Glutamatergic neuron (in vitro differentiated cells): ENCODE data around the gene IRX4. TPM values are rescaled to one million over a fixed set of nuclear protein-coding genes. Genes with fewer than 3 reads are reported as not detected.
A peak's percentile ranks its signal among the peaks of the same experiment; 100 is the strongest.
"Not testable (repeated sequence)": the region's sequence is repeated elsewhere in the genome, so short reads cannot be mapped to it uniquely, and the experiment has no call there.

Experiments
- DNase-seq: peaks from one replicate; pipeline ENCODE4 v3.0.0; 2022
- H3K27ac Mint-ChIP-seq: one replicate; pipeline ENCODE4 v1.8.0; 2020; ENCODE audit warnings: mild to moderate bottlenecking, mixed read lengths, inconsistent platforms; ENCODE audit not compliant: unreplicated experiment
- H3K27me3 Mint-ChIP-seq: one replicate; pipeline ENCODE4 v1.8.0; 2020; ENCODE audit warnings: mild to moderate bottlenecking, moderate library complexity, mixed read lengths, inconsistent platforms; ENCODE audit not compliant: unreplicated experiment
- H3K36me3 Mint-ChIP-seq: one replicate; pipeline ENCODE4 v1.8.0; 2020; ENCODE audit warnings: mild to moderate bottlenecking, mixed read lengths, inconsistent platforms; ENCODE audit not compliant: unreplicated experiment
- H3K4me1 Mint-ChIP-seq: one replicate; pipeline ENCODE4 v1.8.0; 2020; ENCODE audit warnings: mild to moderate bottlenecking, low read depth, mixed read lengths, inconsistent platforms; ENCODE audit not compliant: unreplicated experiment
- H3K4me3 Mint-ChIP-seq: one replicate; pipeline ENCODE4 v1.8.0; 2020; ENCODE audit warnings: mild to moderate bottlenecking, mixed read lengths, inconsistent platforms; ENCODE audit not compliant: unreplicated experiment
- H3K9me3 Mint-ChIP-seq: one replicate; pipeline ENCODE4 v1.8.0; 2020; ENCODE audit warnings: mild to moderate bottlenecking, moderate library complexity, mixed read lengths, inconsistent platforms; ENCODE audit not compliant: unreplicated experiment
- total RNA-seq: library from RNA; stranded (reverse); fragmentation: NEBNext Ultra II Directional; extraction: Animal tissue kit (Norgen Biotek cat#: 25700); gene quantifications from one replicate; pipeline ENCODE4 v1.2.1, GENCODE V29; 2021; ENCODE audit not compliant: unreplicated experiment
- TF ChIP-seq, protein P1 (sequence below): fragments of 200-600 bp; sonication (generic); IDR thresholded peaks from one replicate; pipeline ENCODE4 v1.5.0; 2021; ENCODE audit not compliant: partially characterized antibody, unreplicated experiment

IRX4 gene
- total RNA-seq, 1 donor from 2014 or later = 0.20 TPM

DNA sequence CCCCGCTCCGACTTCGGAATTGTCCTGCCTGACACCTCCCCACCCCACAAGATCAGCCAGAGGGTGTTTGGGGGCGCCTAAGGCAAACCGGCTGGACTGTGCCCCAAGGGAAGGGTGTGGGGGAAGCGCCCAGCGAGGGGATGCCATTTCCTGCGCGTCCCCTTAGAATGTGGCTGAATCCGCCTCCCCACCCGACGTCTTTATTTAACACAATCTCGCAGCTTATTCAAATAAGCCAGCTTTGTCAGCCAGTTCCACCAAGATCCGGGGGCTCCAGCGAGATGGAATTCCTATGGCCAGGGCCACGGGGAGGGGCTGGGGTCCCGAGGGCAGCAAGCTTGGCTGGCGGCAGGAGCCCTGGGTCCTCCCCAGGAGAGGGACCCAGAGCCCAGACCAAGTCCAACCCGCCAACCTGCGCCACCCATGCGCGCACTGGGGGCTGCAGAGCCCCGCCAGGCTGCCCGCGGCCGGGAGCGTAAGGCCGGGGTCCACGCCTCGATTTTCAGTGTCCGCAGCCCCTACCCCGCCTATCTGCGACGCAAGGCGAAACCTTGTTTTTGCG is 7.4 kb downstream of the IRX4 start:
- Mint-ChIP-seq H3K9me3 (peaks cover 5% of the 10 kb centered on the region), H3K4me3 (peak overlapping the region; percentile 71), H3K27ac (no peak overlapping the region), H3K4me1 (peaks cover 6% of the 10 kb centered on the region), H3K36me3 (no peaks in the 10 kb centered on the region), H3K27me3 (peaks cover 27% of the 10 kb centered on the region)
- TF ChIP-seq, protein P1, sequence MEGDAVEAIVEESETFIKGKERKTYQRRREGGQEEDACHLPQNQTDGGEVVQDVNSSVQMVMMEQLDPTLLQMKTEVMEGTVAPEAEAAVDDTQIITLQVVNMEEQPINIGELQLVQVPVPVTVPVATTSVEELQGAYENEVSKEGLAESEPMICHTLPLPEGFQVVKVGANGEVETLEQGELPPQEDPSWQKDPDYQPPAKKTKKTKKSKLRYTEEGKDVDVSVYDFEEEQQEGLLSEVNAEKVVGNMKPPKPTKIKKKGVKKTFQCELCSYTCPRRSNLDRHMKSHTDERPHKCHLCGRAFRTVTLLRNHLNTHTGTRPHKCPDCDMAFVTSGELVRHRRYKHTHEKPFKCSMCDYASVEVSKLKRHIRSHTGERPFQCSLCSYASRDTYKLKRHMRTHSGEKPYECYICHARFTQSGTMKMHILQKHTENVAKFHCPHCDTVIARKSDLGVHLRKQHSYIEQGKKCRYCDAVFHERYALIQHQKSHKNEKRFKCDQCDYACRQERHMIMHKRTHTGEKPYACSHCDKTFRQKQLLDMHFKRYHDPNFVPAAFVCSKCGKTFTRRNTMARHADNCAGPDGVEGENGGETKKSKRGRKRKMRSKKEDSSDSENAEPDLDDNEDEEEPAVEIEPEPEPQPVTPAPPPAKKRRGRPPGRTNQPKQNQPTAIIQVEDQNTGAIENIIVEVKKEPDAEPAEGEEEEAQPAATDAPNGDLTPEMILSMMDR = no peak
- no peak for DNase-seq

DNA sequence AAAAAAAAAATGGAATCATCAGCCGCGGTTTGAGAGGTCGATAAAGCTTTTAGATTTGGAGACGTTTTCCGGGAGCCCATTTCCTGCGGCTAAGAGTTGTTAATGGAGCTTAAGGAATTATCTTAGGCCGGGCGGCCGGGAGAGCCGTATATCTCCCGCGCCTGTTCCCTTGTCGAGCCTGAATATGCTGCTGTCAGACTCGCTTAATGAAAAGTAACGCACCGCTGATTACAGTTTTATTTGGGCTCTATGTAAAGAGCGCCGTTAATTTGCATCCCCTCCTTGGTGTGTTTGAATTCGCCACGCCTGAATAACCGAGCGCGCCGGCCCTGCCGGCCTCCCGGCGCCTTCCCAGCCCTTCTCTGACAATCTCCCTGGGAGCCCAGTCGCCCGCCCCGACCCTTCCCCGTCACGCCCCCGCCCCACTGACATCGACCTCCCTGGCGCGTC is 7.9 kb downstream of the IRX4 start:
- DNase-seq = peak; percentile 59
- Mint-ChIP-seq H3K4me1 (peaks cover 6% of the 10 kb centered on the region), H3K27me3 (peaks cover 21% of the 10 kb centered on the region), H3K27ac (no peak overlapping the region), H3K9me3 (peaks cover 5% of the 10 kb centered on the region), H3K4me3 (peak overlapping the region; percentile 71), H3K36me3 (no peaks in the 10 kb centered on the region)
- TF ChIP-seq, protein P1 = no peak

DNA sequence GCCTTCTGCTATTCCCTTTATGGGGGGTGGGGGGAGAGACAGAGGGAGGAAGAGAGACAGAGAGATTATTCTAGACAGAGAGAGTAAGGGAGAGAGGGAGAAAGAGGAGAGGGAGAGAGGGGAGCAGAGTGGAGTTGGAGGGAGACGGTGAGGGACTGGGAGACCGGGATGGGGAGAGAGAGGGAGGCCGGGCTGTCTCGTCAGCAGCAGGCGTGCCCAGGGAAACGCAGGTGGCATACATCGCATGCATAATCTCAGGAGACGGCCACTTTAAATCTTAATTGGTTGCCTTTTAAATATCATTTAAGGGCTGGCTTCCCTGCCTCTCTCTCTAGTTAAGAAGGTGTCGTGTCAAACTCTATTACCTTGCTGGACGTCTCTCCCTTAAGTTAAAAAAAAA is 8.4 kb downstream of the IRX4 start:
- Mint-ChIP-seq H3K9me3 (peaks cover 2% of the 10 kb centered on the region), H3K4me3 (peak overlapping the region; percentile 71), H3K27me3 (peaks cover 18% of the 10 kb centered on the region), H3K36me3 (no peaks in the 10 kb centered on the region), H3K27ac (no peak overlapping the region), H3K4me1 (peaks cover 6% of the 10 kb centered on the region)
- TF ChIP-seq, protein P1 = no peak
- DNase-seq = peak; percentile 74

DNA sequence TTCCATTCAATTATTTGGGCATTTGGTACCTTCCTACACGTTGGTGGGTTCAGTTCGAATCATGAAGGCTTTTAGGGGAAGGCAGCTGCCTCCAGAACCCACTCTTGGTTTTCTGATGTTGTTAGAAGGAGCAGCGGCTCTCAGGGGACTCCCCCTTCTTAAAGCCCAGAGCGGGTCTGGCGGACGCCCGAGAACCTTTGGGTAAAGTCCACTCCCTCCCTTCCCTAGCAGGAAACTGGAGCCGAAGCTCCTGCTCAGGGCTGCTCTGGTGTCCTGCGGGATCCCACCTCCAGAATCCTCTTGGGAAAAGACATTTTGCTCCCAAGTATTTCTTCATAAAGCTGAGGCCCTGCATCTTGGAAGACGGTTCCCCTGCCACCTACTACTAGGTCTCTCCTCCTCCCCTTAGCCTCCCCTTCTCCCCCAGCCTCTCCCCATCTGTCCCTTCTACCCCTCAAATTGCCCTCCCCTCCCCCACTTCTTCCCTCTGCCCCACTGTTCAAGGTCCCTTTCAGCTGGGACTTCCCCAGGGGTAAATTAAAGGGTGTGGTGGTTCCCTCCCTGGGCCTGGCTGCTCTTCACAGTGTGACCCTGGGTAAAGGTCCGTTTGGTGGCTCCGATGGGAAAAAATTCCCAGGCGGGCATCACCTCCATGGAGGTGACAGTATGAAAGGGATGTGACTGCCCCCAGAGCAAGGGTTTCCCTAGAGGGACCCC is 9.3 kb downstream of the IRX4 start:
- H3K9me3 Mint-ChIP-seq = peaks cover 2% of the 10 kb centered on the region
- no peak overlapping the region for H3K4me3 Mint-ChIP-seq
- TF ChIP-seq, protein P1 = no peak
- peaks cover 15% of the 10 kb centered on the region for H3K27me3 Mint-ChIP-seq
- no peak for DNase-seq
- no peak overlapping the region for H3K27ac Mint-ChIP-seq
- no peaks in the 10 kb centered on the region for H3K36me3 Mint-ChIP-seq
- H3K4me1 Mint-ChIP-seq = peaks cover 6% of the 10 kb centered on the region

DNA sequence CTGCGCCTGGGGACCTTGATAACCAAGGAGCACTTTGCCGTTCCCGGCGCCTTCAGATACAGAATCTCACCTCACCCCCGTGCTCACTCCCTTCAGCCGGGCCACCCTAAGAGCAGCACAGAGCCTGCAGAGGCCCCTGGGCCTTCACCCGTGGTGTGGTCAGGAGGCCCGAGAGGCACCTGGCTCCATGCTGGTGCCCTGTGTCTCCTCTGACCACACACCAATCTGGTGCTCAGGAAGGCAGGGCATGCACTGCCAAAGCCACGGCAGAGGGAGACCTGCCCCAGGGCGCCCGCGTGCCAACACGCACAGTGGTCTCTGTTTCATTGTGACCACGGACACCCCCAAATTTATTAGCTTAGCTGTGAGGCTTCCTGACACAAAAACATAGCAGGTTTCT is 11.3 kb downstream of the IRX4 start:
- peaks cover 6% of the 10 kb centered on the region for H3K4me1 Mint-ChIP-seq
- peaks cover 14% of the 10 kb centered on the region for H3K27me3 Mint-ChIP-seq
- H3K9me3 Mint-ChIP-seq = peaks cover 3% of the 10 kb centered on the region
- H3K4me3 Mint-ChIP-seq = no peak overlapping the region
- no peak for DNase-seq
- no peaks in the 10 kb centered on the region for H3K36me3 Mint-ChIP-seq
- no peak overlapping the region for H3K27ac Mint-ChIP-seq
- TF ChIP-seq, protein P1 = no peak

DNA sequence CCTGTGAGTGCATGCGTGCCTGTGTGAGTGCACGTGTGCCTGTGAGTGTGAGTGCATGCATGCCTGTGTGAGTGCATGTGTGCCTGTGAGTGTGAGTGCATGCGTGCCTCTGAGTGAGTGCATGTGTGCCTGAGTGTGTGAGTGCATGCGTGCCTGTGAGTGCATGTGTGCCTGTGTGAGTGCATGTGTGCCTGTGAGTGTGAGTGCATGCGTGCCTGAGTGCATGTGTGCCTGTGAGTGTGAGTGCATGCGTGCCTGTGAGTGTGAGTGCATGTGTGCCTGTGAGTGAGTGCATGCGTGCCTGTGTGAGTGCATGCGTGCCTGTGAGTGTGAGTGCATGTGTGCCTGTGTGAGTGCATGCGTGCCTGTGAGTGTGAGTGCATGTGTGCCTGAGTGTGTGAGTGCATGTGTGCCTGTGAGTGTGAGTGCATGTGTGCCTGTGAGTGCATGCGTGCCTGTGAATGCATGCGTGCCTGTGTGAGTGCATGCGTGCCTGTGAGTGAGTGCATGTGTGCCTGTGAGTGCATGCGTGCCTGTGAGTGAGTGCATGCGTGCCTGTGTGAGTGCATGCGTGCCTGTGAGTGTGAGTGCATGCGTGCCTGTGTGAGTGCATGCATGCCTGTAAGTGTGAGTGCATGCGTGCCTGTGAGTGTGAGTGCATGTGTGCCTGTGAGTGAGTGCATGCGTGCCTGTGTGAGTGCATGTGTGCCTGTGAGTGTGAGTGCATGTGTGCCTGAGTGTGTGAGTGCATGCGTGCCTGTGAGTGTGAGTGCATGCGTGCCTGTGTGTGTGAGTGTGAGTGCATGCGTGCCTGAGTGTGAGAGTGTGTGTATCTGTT is 12.1 kb downstream of the IRX4 start:
- not testable (repeated sequence) for H3K4me3 Mint-ChIP-seq, H3K36me3 Mint-ChIP-seq, DNase-seq, H3K4me1 Mint-ChIP-seq, H3K9me3 Mint-ChIP-seq, H3K27ac Mint-ChIP-seq
- peaks cover 14% of the 10 kb centered on the region for H3K27me3 Mint-ChIP-seq
